IMR-90 (cell line): ENCODE data around the gene NDUFB4. TPM values are rescaled to one million over a fixed set of nuclear protein-coding genes. Genes with fewer than 3 reads are reported as not detected.

Experiments used
- ATAC-seq: fragments of 200-7000 bp; cut with Tn5 transposase; 2 replicates; pipeline ENCODE4 v1.9.1; 2020; ENCODE audit warnings: low read depth, mild to moderate bottlenecking, moderate library complexity
- BruUV-seq: library from RNA; stranded (reverse); fragments of 400-500 nt; replicated peaks from 2 replicates; lab custom pipeline; 2021; lab: Mats Ljungman, UMichigan
- CTCF ChIA-PET: fragments of 300-600 bp; formaldehyde crosslinking; extraction: SDS; loops from one replicate; lab custom pipeline; 2021; ENCODE audit warnings: antibody characterized with exemption; lab: Yijun Ruan, JAX
- POLR2A ChIA-PET: fragments of 300-600 bp; sonication (Branson Sonifier 250); formaldehyde crosslinking; loops from one replicate; lab custom pipeline; 2022; ENCODE audit warnings: antibody characterized with exemption; ENCODE audit not compliant: unreplicated experiment; lab: Charles Lee
- DNase-seq: peaks from one replicate; pipeline ENCODE4 v3.0.0; 2013
- H2AFZ ChIP-seq: replicated peaks from 2 replicates; pipeline ENCODE3; 2013; ENCODE audit warnings: low read length, mild to moderate bottlenecking; ENCODE audit not compliant: poor library complexity
- H2AK5ac ChIP-seq: 2 replicates; pipeline ENCODE4 v1.6.1; 2013; ENCODE audit warnings: low read depth, low read length, inconsistent platforms
- H2AK9ac ChIP-seq: replicated peaks from 2 replicates; pipeline ENCODE3; 2013; ENCODE audit warnings: mild to moderate bottlenecking, low read depth, low read length, moderate library complexity; ENCODE audit not compliant: poor library complexity
- H2BK120ac ChIP-seq: 2 replicates; pipeline ENCODE4 v1.6.1; 2013; ENCODE audit warnings: low read depth, low read length, inconsistent platforms
- H2BK15ac ChIP-seq: 3 replicates; pipeline ENCODE4 v1.6.1; 2013; ENCODE audit warnings: low read depth, low read length, inconsistent platforms
- H2BK20ac ChIP-seq: 2 replicates; pipeline ENCODE4 v1.6.1; 2013; ENCODE audit warnings: low read depth, mild to moderate bottlenecking, inconsistent platforms, low read length, moderate library complexity
- H2BK5ac ChIP-seq: 2 replicates; pipeline ENCODE4 v1.6.1; 2013; ENCODE audit warnings: mild to moderate bottlenecking, low read depth, low read length, inconsistent platforms; ENCODE audit not compliant: poor library complexity, severe bottlenecking
- H3K14ac ChIP-seq: replicated peaks from 2 replicates; pipeline ENCODE4 v1.6.1; 2013; ENCODE audit warnings: low read depth, low read length, inconsistent platforms
- H3K18ac ChIP-seq: 2 replicates; pipeline ENCODE4 v1.6.1; 2013; ENCODE audit warnings: low read depth, low read length, control low read depth
- H3K23ac ChIP-seq: 2 replicates; pipeline ENCODE4 v1.6.1; 2013; ENCODE audit warnings: low read depth, low read length, inconsistent platforms
- H3K27ac ChIP-seq: 2 replicates; pipeline ENCODE4 v1.5.1; 2013; ENCODE audit warnings: mild to moderate bottlenecking, control low read depth, low read length; ENCODE audit not compliant: insufficient read depth
- H3K27me3 ChIP-seq: 2 replicates; pipeline ENCODE4 v1.6.1; 2013; ENCODE audit warnings: low read length; ENCODE audit not compliant: control insufficient read depth, insufficient read depth
- H3K36me3 ChIP-seq: 2 replicates; pipeline ENCODE4 v1.6.1; 2013; ENCODE audit warnings: low read length, mixed read lengths; ENCODE audit not compliant: control insufficient read depth, insufficient read depth
- H3K4ac ChIP-seq: 2 replicates; pipeline ENCODE4 v1.6.1; 2013; ENCODE audit warnings: low read depth, low read length, inconsistent platforms
- H3K4me1 ChIP-seq: 2 replicates; pipeline ENCODE4 v1.6.1; 2013; ENCODE audit warnings: low read length, mixed read lengths; ENCODE audit not compliant: control insufficient read depth, insufficient read depth
- H3K4me2 ChIP-seq: 2 replicates; pipeline ENCODE4 v1.6.1; 2013; ENCODE audit warnings: low read depth, mild to moderate bottlenecking, control low read depth, low read length, moderate library complexity
- H3K4me3 ChIP-seq: 2 replicates; pipeline ENCODE4 v1.5.1; 2013; ENCODE audit warnings: low read depth, mild to moderate bottlenecking, control low read depth, low read length, moderate library complexity; ENCODE audit not compliant: insufficient read depth
- H3K56ac ChIP-seq: 2 replicates; pipeline ENCODE4 v1.6.1; 2013; ENCODE audit warnings: low read length, inconsistent platforms; ENCODE audit not compliant: insufficient read depth; ENCODE audit errors: extremely low read depth
- H3K79me1 ChIP-seq, 2 experiments: 2 replicates each; pipeline ENCODE4 v1.6.1; 2013; ENCODE audit warnings: low read length in 2 of 2, inconsistent platforms in 1 of 2, low read depth in 1 of 2
- H3K9ac ChIP-seq: 2 replicates; pipeline ENCODE4 v1.6.1; 2013; ENCODE audit warnings: low read depth, low read length, control low read depth
- H3K9me1 ChIP-seq: 2 replicates; pipeline ENCODE4 v1.6.1; 2013; ENCODE audit warnings: low read length, inconsistent platforms; ENCODE audit not compliant: insufficient read depth
- H3K9me3 ChIP-seq: 2 replicates; pipeline ENCODE4 v1.6.1; 2013; ENCODE audit warnings: low read length; ENCODE audit not compliant: control insufficient read depth, insufficient read depth
- H4K20me1 ChIP-seq: 2 replicates; pipeline ENCODE4 v1.6.1; 2013; ENCODE audit warnings: low read length, inconsistent platforms; ENCODE audit not compliant: insufficient read depth
- H4K5ac ChIP-seq: 2 replicates; pipeline ENCODE4 v1.6.1; 2013; ENCODE audit warnings: mild to moderate bottlenecking, low read depth, low read length, control low read depth
- H4K8ac ChIP-seq, 2 experiments: 2 replicates each; pipeline ENCODE4 v1.6.1; 2013; ENCODE audit warnings: low read depth in 2 of 2, low read length in 2 of 2, control low read depth in 1 of 2, inconsistent platforms in 1 of 2
- H4K91ac ChIP-seq: 2 replicates; pipeline ENCODE4 v1.6.1; 2013; ENCODE audit warnings: low read depth, low read length, inconsistent platforms; ENCODE audit not compliant: insufficient read depth
- BHLHE40 ChIP-seq: fragments of 150-350 bp; IDR thresholded peaks from 2 replicates; pipeline ENCODE4 v1.6.1; 2016; ENCODE audit warnings: mild to moderate bottlenecking, low read depth, low read length
- CEBPB ChIP-seq: IDR thresholded peaks from 2 replicates; pipeline ENCODE4 v1.6.1; 2012; ENCODE audit warnings: low read depth, low read length, improper control_type of control experiment
- CHD1 ChIP-seq: IDR thresholded peaks from 2 replicates; pipeline ENCODE4 v1.6.1; 2012; ENCODE audit warnings: low read depth, low read length, improper control_type of control experiment
- CTCF ChIP-seq: conservative IDR thresholded peaks from 2 replicates; pipeline ENCODE4 v1.5.1; 2012; ENCODE audit warnings: mild to moderate bottlenecking, low read depth, low read length, improper control_type of control experiment
- ELK1 ChIP-seq: fragments of 150-350 bp; IDR thresholded peaks from 2 replicates; pipeline ENCODE4 v1.6.1; 2016; ENCODE audit warnings: low read depth, mild to moderate bottlenecking, low read length, moderate library complexity, borderline replicate concordance
- FOS ChIP-seq: fragments of 150-350 bp; IDR thresholded peaks from 2 replicates; pipeline ENCODE4 v1.6.1; 2016; ENCODE audit warnings: low read depth, low read length
- MAFK ChIP-seq: IDR thresholded peaks from 2 replicates; pipeline ENCODE4 v1.6.1; 2012; ENCODE audit warnings: low read depth, low read length, improper control_type of control experiment
- MXI1 ChIP-seq: IDR thresholded peaks from 2 replicates; pipeline ENCODE4 v1.6.1; 2012; ENCODE audit warnings: low read depth, mild to moderate bottlenecking, low read length, moderate library complexity, borderline replicate concordance
- NFE2L2 ChIP-seq: fragments of 150-350 bp; IDR thresholded peaks from 2 replicates; pipeline ENCODE4 v1.6.1; 2016; ENCODE audit warnings: low read depth, mild to moderate bottlenecking, low read length
- POLR2A ChIP-seq: IDR thresholded peaks from 2 replicates; pipeline ENCODE4 v1.6.1; 2012; ENCODE audit warnings: mild to moderate bottlenecking, low read depth, low read length
- RAD21 ChIP-seq: IDR thresholded peaks from 2 replicates; pipeline ENCODE4 v1.6.1; 2012; ENCODE audit warnings: low read length, improper control_type of control experiment
- RCOR1 ChIP-seq: IDR thresholded peaks from 2 replicates; pipeline ENCODE4 v1.6.1; 2012; ENCODE audit warnings: mild to moderate bottlenecking, low read length, improper control_type of control experiment; ENCODE audit not compliant: insufficient replicate concordance
- RFX5 ChIP-seq: IDR thresholded peaks from 2 replicates; pipeline ENCODE4 v1.8.0; 2012; ENCODE audit warnings: low read depth, mild to moderate bottlenecking, low read length, moderate library complexity
- SMC3 ChIP-seq: fragments of 150-350 bp; IDR thresholded peaks from 2 replicates; pipeline ENCODE4 v1.6.1; 2016; ENCODE audit warnings: low read depth, mild to moderate bottlenecking, antibody characterized with exemption, low read length, moderate library complexity
- WGBS, 2 experiments: methylation state at CpG; one replicate each; pipeline versions ENCODE4 v1.1.5 to v1.1.7; 2013; ENCODE audit warnings: missing lambda C conversion rate in 2 of 2; ENCODE audit not compliant: insufficient read length in 1 of 2; ENCODE audit errors: extremely low coverage in 2 of 2; 5-methylcytosine and 5-hydroxymethylcytosine counted together
- dilution Hi-C: fragments of 300-500 bp; cut with HindIII; formaldehyde crosslinking; loops from one replicate; pipeline ENCODE4 v1.14.3; 2018; ENCODE audit warnings: low sequenced_read_pairs; ENCODE audit not compliant: unreplicated experiment
- in situ Hi-C: fragments of 300-500 bp; cut with MboI; formaldehyde crosslinking; loops from 3 replicates; pipeline ENCODE4 v1.14.3; 2019; ENCODE audit warnings: low sequenced_read_pairs, inconsistent platforms, mixed read lengths
- intact Hi-C: fragments of 100-400 bp; cut with micrococcal nuclease; formaldehyde crosslinking; loops from 2 replicates; pipeline ENCODE4 v1.10.0; 2022
- polyA plus RNA-seq, 3 experiments: library from polyadenylated mRNA; depleted of rRNA; stranded (reverse); fragments of >200 nt; gene quantifications; 2 replicates each; pipeline ENCODE4 v1.2.3, GENCODE V29; 2012; ENCODE audit warnings: low replicate concordance in 1 of 3
- total RNA-seq: library from RNA; depleted of rRNA; stranded (reverse); fragments of >200 nt; gene quantifications from 2 replicates; pipeline ENCODE4 v1.2.3, GENCODE V29; 2012

Gene NDUFB4
- total and polyA plus RNA-seq, 2 of the 4 experiments (the other 2 are of a cell fraction), result 53.9 to 278 TPM

GRCh38 chr3:120552184-120553172 lies 43.7 kb upstream of the NDUFB4 start:
- no peak overlapping the region for H3K4ac ChIP-seq
- in situ Hi-C loops (loop anchor here (10.0 to 25.0 kb wide), 2 partner anchors 128 to 935 kb away; no protein-coding TSS in a partner anchor), intact Hi-C loops (loop anchor here (5.0 kb wide), 1 partner anchor 45 kb away; no protein-coding TSS in a partner anchor), dilution Hi-C loops (no loop called here)
- H3K9me1 ChIP-seq, result 0 out of 2 replicates have a peak, but pooled peaks cover 2% of the 10 kb centered on the region
- H4K8ac ChIP-seq, result no peak overlapping the region
- no peak overlapping the region for H2BK15ac ChIP-seq
- H2AK9ac ChIP-seq, result no peak overlapping the region
- ATAC-seq, result no peak
- H4K5ac ChIP-seq, result no peak overlapping the region
- H3K14ac ChIP-seq, result no peak overlapping the region
- POLR2A ChIA-PET, result no interaction called here
- no peak overlapping the region for H4K91ac ChIP-seq
- H3K79me1 ChIP-seq, result no peaks in the 10 kb centered on the region
- no peak overlapping the region for H2BK20ac ChIP-seq
- no peak overlapping the region for H3K27ac ChIP-seq
- no peak overlapping the region for H3K9ac ChIP-seq
- H3K4me3 ChIP-seq, result no peak overlapping the region
- no peak overlapping the region for H2AK5ac ChIP-seq
- no peak overlapping the region for H2AFZ ChIP-seq
- H4K20me1 ChIP-seq, result no peaks in the 10 kb centered on the region
- H3K9me3 ChIP-seq, result no peaks in the 10 kb centered on the region
- CTCF ChIA-PET, result no interaction called here
- no peak overlapping the region for H2BK120ac ChIP-seq
- WGBS, 2 experiments, result no CpG with 5 or more reads among the region's 5 CpGs
- no peaks in the 10 kb centered on the region for H3K36me3 ChIP-seq
- no TSS peak for BruUV-seq
- no peak overlapping the region for H3K23ac ChIP-seq
- H2BK5ac ChIP-seq, result no peak overlapping the region
- H3K18ac ChIP-seq, result no peak overlapping the region
- no peak overlapping the region for H3K56ac ChIP-seq
- no peak overlapping the region for H3K4me2 ChIP-seq
- H3K4me1 ChIP-seq, result no peaks in the 10 kb centered on the region
- H3K27me3 ChIP-seq, result peaks cover 2% of the 10 kb centered on the region; the same call in 1 of the 2 replicates
- DNase-seq, result no peak
- TF ChIP-seq FOS, result no peak
- TF ChIP-seq CTCF, result no peak
- no peak for TF ChIP-seq NFE2L2
- no peak for TF ChIP-seq RAD21
- no peak for TF ChIP-seq CHD1
- no peak for TF ChIP-seq MAFK
- no peak for TF ChIP-seq CEBPB
- no peak for TF ChIP-seq POLR2A
- TF ChIP-seq RFX5, result no peak
- TF ChIP-seq RCOR1, result no peak
- no peak for TF ChIP-seq MXI1
- no peak for TF ChIP-seq SMC3
- no peak for TF ChIP-seq ELK1
- TF ChIP-seq BHLHE40, result no peak
